Mucosa of descending colon (tissue), 3 donors: ENCODE results near the gene STX19. TPM values are rescaled to one million over a fixed set of nuclear protein-coding genes. Genes with fewer than 3 reads are reported as not detected.

ENCODE experiments used
- ATAC-seq: fragments of 200-7000 bp; cut with Tn5 transposase; one replicate; pipeline ENCODE4 v1.9.1; 2020; ENCODE audit warnings: mild to moderate bottlenecking, moderate library complexity
- DNase-seq, 3 donors: peaks; one replicate each; pipeline ENCODE4 v3.0.0-alpha.2; 2020
- H3K36me3 ChIP-seq: fragments of 200-600 bp; one replicate; pipeline ENCODE4 v1.8.0; 2021; ENCODE audit warnings: low read depth, mild to moderate bottlenecking
- H3K4me1 ChIP-seq: fragments of 200-600 bp; one replicate; pipeline ENCODE4 v1.8.0; 2021; ENCODE audit warnings: low read depth, mild to moderate bottlenecking
- H3K4me3 ChIP-seq: fragments of 200-600 bp; one replicate; pipeline ENCODE4 v1.8.0; 2021; ENCODE audit warnings: mild to moderate bottlenecking
- H3K9me3 ChIP-seq: fragments of 200-600 bp; one replicate; pipeline ENCODE4 v1.8.0; 2021; ENCODE audit warnings: mild to moderate bottlenecking
- CTCF ChIP-seq: fragments of 200-600 bp; IDR thresholded peaks from one replicate; pipeline ENCODE4 v1.8.0; 2022; ENCODE audit warnings: antibody characterized with exemption, mild to moderate bottlenecking
- intact Hi-C, 2 donors: fragments of 100-400 bp; cut with DNase I in 1 of 2; cut with micrococcal nuclease in 1 of 2; formaldehyde crosslinking; loops; one replicate each; pipeline versions ENCODE4 v1.11.0 to v1.11.1; 2022; cut with DNase I, micrococcal nuclease
- total RNA-seq, 3 donors: library from RNA; stranded (reverse); fragmentation: NEBNext Ultra II Directional in 2 of 3; extraction: Animal tissue kit (Norgen Biotek cat#: 25700) in 2 of 3; gene quantifications; one replicate each; pipeline versions ENCODE4 v1.2.1 to v1.2.4, GENCODE V29; 2021 to 2023
- donor health status: DM: no; HTN: no; CAD: no; lungs with moderate emphysema.
- donor health status: DM: no; HTN: no; CAD: no.
- donor health status: DM: no; HTN: yes; CAD: no.

Gene STX19
- total RNA-seq, 3 donors from 2014 or later: 7.5 to 20.6 (median 18.9) TPM

GRCh38 chr3:94004301-94004910, 24.0 kb downstream of the STX19 start:
- H3K36me3 ChIP-seq: no peaks in the 10 kb centered on the region
- intact Hi-C loops: loop anchor here in 1 of 2 donors (10.0 kb wide), 1 partner anchor 60 kb away; the partner anchor contains the start of genes DHFR2 and NSUN3
- no peaks in the 10 kb centered on the region for H3K9me3 ChIP-seq
- DNase-seq (peak in 1 of 3 donors; percentile 18), ATAC-seq (peak; percentile 88)
- H3K4me3 ChIP-seq: no peak overlapping the region
- TF ChIP-seq CTCF: peak; percentile 54
- no peaks in the 10 kb centered on the region for H3K4me1 ChIP-seq

GRCh38 chr3:94001827-94002495, 26.4 kb downstream of the STX19 start:
- no peak for ATAC-seq
- intact Hi-C loops: loop anchor here in 1 of 2 donors (10.0 kb wide), 1 partner anchor 63 kb away; the partner anchor contains the start of genes DHFR2 and NSUN3
- H3K9me3 ChIP-seq: no peaks in the 10 kb centered on the region
- no peaks in the 10 kb centered on the region for H3K4me1 ChIP-seq
- H3K4me3 ChIP-seq: no peak overlapping the region
- DNase-seq: no peak
- TF ChIP-seq CTCF: no peak
- no peaks in the 10 kb centered on the region for H3K36me3 ChIP-seq

GRCh38 chr3:94001191-94001590, 27.2 kb downstream of the STX19 start:
- Histone ChIP-seq H3K4me3 (no peak overlapping the region), H3K4me1 (no peaks in the 10 kb centered on the region), H3K9me3 (no peaks in the 10 kb centered on the region), H3K36me3 (no peaks in the 10 kb centered on the region)
- intact Hi-C loops: loop anchor here in 1 of 2 donors (10.0 kb wide), 1 partner anchor 64 kb away; the partner anchor contains the start of genes DHFR2 and NSUN3
- ATAC-seq: no peak
- no peak for TF ChIP-seq CTCF
- DNase-seq: no peak

- DNase-seq: no peak
- intact Hi-C loops: no loop called here
- no peaks in the 10 kb centered on the region for H3K36me3 ChIP-seq
- no peak overlapping the region for H3K4me3 ChIP-seq
- ATAC-seq: no peak
- TF ChIP-seq CTCF: no peak
- no peaks in the 10 kb centered on the region for H3K4me1 ChIP-seq
- no peaks in the 10 kb centered on the region for H3K9me3 ChIP-seq
Observed at GRCh38 chr3:93994056-93994455, 34.3 kb downstream of the STX19 start.

GRCh38 chr3:93992207-93992606, 36.2 kb downstream of the STX19 start:
- no peak for TF ChIP-seq CTCF
- intact Hi-C loops: no loop called here
- Histone ChIP-seq H3K4me3 (no peak overlapping the region), H3K9me3 (no peaks in the 10 kb centered on the region), H3K4me1 (no peaks in the 10 kb centered on the region), H3K36me3 (no peaks in the 10 kb centered on the region)
- DNase-seq (no peak), ATAC-seq (no peak)
